GM18907 (cell line): ENCODE data around the gene SFSWAP.

Experiments used
- ATAC-seq: cut with Tn5 transposase; IDR thresholded peaks from one replicate; pipeline ENCODE4 v1.9.1; 2021; ENCODE audit warnings: mild to moderate bottlenecking, moderate library complexity; ENCODE audit not compliant: unreplicated experiment

Gene SFSWAP

GRCh38 chr12:131784909-131785762 is 74.2 kb downstream of the SFSWAP start:
- no peak for ATAC-seq

- ATAC-seq, result no peak
Observed at GRCh38 chr12:131785763-131786330, 75.0 kb downstream of the SFSWAP start.

- ATAC-seq, result no peak
Observed at GRCh38 chr12:131786331-131786730, 75.4 kb downstream of the SFSWAP start.

- ATAC-seq, result no peak
Observed at GRCh38 chr12:131787143-131787660, 76.3 kb downstream of the SFSWAP start.

DNA sequence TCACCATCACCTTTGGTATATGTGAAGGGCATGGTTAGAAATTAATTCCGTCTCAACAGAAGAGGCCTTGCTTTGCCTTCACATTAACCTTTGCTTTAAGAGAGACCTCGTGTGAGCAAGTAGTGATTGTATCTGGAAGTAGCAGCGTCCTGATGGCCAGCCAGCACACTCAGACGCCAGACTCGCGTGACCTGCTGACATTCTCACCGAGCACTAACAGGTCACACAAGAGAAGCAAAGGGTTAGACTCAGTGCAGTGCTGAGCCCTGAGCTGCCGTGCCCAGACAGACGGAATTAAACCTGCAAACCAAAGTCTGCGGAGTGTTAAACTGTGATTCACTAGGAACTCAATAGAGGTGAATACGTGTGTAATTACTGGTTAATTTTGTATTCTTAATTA is 77.2 kb downstream of the SFSWAP start:
- no peak for ATAC-seq

DNA sequence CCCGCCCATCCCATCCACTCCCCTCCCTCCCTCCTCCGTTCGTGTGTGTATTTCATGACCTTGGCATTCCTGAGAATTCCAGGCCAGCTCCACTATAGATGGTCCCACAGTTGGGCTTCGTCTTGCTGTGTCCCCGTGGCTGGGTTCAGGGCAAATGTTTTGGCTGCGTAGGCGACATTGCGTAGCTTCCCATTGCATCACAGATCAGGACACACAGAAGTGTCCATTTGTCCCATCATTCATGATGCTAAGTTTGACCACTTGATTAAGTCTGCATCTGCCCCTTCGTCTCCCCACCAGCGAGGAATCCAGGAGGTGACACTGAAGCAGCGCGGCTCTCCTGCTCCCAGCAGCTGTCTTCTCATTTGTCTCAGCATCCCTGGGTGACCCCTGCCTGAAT is 78.7 kb downstream of the SFSWAP start:
- ATAC-seq, result no peak

DNA sequence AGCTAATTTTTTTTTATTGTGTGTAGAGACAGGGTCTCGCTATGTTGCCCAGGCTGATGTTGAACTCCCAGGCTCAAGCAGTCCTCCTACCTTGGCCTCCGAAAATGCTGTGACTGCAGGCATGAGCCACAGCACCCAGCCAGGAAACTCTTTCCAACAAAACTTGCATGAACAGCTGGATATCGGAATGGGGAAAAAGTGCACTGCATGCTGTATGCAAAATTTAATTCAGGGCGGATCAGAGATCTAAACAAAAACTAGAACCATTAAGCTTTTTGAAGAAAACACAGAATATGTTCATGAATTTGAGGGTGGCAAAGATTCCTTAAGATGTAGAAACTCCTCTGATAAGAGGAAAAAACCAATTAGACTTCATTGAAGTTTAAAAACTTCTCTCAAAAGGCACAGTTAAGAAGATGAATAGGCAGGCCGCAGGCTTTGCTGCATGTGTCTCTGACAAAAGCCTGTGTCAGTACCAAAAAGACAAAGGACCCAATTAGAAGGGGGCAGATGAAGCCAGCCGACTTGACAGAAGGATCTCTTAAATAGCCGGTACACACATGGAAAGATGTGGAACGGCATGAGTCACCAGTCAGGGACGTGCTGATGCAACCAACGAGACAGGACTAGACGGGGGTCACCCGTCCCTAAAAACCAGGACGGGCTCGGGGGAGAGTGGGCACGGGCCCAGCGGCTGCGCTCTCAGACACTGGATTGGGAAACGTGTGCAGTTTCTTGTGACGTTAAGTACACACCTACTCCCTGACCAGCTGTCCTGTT is 82.5 kb downstream of the SFSWAP start:
- no peak for ATAC-seq

- no peak for ATAC-seq
Observed at GRCh38 chr12:131794061-131794460, 83.2 kb downstream of the SFSWAP start.

DNA sequence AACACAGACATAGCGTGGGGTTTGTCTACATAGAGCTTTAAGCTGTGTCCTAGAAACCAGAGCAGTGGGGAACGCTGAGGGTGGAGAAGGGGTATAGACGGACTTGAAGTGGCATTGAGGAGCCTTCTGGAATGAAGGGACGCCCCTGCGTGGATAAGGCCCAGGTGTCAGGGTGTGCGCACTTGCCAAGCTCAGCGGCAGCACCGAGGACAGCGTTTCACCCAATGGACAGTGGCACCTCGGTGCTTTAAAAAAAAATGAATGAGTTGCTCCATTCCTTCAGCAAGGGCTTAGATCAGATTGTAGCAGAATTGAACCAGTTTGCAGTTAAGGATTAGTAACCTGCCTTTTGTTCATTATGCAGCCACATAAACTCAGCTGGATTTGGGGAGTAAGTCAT is 83.7 kb downstream of the SFSWAP start:
- ATAC-seq, result no peak

GRCh38 chr12:131795064-131795463 is 84.2 kb downstream of the SFSWAP start:
- ATAC-seq, result no peak

DNA sequence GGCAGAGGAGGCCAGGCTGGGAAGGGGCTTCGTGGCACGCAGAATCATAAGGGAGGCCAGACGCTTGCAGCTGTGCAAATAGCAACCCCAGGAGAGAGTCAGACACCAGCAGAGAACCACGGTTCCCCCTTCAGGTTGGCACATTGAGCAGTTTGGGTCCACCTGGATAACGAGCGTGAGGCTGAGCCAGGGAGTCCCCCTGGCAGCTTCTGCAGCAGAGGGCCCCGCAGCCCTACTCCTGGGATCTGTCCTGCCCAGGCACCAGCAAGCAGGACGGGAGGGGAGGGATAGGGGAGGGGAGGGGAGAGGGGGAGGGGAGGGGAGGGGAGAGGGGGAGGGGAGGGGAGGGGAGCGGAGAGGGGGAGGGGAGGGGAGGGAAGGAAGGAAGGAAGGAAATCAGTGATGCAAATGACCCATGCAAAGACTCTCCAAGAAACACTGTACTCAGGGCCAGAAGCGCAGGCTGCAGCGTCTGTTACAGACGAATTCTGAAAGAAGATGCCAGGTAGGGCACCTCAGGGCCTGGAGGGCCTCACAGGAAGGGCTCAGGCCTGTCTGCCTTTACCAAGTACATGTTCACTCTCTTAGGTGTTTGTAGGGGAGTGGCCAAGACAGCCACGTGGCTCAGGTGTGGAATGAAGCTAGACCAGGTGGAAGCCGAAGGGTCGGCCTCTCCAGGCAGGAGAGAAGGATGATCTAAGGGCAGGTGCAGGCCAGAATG is 85.0 kb downstream of the SFSWAP start:
- no peak for ATAC-seq

DNA sequence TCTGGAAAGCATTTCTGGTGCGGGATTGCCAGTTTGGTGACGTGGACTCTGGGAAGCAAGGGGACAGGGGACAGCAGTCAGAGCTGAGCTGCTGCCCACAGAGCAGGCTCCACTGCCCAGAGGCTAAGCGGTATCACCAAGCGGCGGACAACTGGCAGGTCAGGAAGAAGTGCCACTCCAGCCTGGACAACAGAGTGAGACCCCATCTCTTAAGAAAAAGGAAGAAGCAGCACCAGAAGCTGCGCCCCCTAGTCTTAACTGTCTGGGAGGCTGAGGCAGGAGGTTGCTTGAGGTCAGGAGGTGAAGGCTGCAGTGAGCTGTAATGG is 85.5 kb downstream of the SFSWAP start:
- ATAC-seq, result no peak

GRCh38 chr12:131796754-131797587 is 86.1 kb downstream of the SFSWAP start:
- ATAC-seq, result no peak

- ATAC-seq, result no peak
Observed at GRCh38 chr12:131797588-131797934, 86.7 kb downstream of the SFSWAP start.

DNA sequence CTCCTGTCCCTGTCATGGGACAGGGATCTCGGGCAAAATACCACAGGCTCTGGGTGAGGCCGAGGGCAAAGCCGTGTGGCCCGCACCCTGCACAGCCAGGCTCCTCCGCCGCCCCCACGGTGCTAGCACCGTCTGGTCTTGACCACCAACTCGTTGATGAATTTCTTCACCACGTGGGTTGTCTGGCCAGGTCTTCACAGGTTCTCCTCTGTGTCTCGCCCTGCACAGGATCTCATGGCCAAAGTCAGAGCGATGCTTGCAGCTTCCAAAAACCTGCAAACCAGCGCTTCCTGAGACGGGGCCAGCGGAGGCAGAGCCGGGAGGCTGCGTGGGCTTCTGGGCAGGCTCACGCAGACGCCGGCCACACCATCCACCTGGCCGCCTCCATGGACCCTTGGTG is 88.3 kb downstream of the SFSWAP start:
- ATAC-seq, result no peak

DNA sequence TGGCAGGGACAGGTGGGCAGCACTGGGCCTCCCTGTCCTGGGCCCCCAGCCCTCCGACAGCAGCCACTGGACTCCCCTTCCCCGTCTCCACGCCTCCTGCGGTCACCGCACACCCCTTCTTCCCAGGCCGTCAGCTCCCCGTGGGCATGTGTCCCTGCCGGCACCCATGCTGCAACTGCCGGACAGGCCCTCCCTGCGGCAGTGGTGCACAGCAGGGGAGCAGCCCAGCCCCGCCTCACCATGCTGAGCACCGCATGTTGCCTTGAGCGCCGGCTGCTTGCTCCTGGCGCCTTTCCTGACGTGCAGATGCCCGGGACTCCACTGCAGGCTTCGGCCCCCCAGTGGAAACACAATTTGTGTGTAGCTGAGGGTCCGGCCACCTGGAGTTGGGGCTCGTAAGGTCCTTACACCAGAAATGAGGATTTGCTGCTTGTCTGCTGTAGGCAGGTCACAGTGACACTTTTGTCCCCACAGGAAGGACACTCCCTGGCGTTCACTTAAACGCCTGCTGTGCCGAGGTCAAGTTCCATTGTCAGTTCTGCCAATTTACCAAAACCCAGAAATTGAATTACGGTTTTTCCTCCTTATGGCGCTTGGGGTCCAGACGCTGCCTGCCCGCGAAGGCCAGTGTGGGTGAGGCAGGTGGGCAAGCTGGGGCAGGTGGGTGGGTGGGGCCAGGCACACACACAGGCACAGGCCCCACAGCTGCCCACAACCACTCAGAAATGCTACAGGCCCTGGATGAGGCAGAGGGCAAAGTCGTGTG is 89.1 kb downstream of the SFSWAP start:
- ATAC-seq, result no peak

DNA sequence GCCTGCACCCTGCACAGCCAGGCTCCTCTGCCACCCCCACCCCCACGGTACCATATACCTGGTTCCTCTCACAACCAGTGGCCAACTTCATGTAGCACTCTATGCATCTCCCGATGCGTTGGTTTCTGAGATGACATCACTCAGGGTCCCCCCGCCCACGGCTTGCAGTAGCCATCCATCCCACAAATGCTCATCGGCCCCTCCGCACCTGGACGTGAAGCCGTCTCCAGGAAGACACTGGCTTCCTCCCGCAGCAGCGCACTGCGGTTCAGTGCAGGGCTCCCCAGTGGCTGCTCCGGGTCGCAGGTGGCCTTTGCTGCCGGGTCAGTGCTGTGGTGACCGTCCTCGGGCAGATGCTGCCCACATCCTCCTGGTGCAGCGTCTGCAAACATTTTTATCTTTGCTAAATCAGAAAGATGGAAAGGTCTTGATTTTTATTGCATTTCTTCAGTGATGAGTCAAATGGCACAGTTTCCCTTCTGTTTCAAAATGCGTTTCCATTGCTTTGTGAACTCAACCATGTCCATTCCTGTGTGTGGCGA is 89.8 kb downstream of the SFSWAP start:
- no peak for ATAC-seq

- no peak for ATAC-seq
Observed at GRCh38 chr12:131801254-131801866, 90.5 kb downstream of the SFSWAP start.

- ATAC-seq, result no peak
Observed at GRCh38 chr12:131803961-131804521, 93.2 kb downstream of the SFSWAP start.
